Heart left ventricle (tissue), 13 donors: ENCODE measurements around the gene PRPF18.

Source experiments
- POLR2A ChIP-seq, 2 donors: fragments of 450-650 bp; IDR thresholded peaks; one replicate each; pipeline ENCODE4 v1.6.1; 2017; ENCODE audit warnings: antibody characterized with exemption in 2 of 2, mild to moderate bottlenecking in 2 of 2, moderate library complexity in 2 of 2
- TF ChIP-seq, protein P1 (sequence below), 12 donors: fragments of 200-600 bp; sonication (generic) in 4 of 12; IDR thresholded peaks; one replicate each; pipeline versions ENCODE4 v1.5.0 to v1.8.0; 2018 to 2022; ENCODE audit warnings: antibody characterized with exemption in 12 of 12, mild to moderate bottlenecking in 5 of 12
- donor health status: ischemic (EF 13 %, LVEDD 7.1; RV severe dilation, severe dysfunction).
- donor health status: DM: no; HTN: yes; CAD: no.
- donor health status: DM: no; HTN: no; CAD: no.
- donor health status: ischemic (EF 25% LVEDD 6.9; RV normal size, moderate dysfunction).
- donor health status: ischemic (EF 25% LVEDD 5.7; RV mildly dilated, moderate dysfunction).
- donor health status: ischemic (EF 35%, LVEDD 5.7; RV mildly dilated, moderate dysfunction).
- donor health status: nonischemic (EF 11% LVEDD 7.7; RV severe dilation, severe dysfunction).
- donor health status: DM: yes; HTN: yes; CAD: no.
- donor health status: PGD.
- donor health status: ischemic (EF 29% LVEDD 5.4; RV normal size, mild dysfunction).
- donor health status: nonischemic (EF 23%, LVEDD 6.1; RV moderate dilation, normal function).

DNA sequence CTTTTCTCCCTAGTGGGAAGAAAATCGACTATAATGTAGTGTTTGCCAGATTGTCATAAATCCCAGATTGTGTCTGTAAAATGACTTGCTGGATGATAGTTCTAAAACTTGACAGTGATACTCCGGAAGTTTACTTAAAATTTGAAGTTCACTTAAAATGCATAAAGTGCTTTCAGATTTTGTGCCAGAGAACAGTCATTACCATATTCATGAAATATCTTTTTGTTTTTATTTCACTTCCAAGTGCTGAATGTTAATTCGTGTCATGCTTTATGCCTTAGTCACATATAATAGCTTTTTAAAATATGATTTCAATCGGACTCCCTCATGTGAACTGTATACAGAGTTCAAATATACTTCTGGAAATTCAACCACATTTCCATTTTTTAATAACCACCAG, 30.4 kb downstream of the PRPF18 start:
- TF ChIP-seq, protein P1, sequence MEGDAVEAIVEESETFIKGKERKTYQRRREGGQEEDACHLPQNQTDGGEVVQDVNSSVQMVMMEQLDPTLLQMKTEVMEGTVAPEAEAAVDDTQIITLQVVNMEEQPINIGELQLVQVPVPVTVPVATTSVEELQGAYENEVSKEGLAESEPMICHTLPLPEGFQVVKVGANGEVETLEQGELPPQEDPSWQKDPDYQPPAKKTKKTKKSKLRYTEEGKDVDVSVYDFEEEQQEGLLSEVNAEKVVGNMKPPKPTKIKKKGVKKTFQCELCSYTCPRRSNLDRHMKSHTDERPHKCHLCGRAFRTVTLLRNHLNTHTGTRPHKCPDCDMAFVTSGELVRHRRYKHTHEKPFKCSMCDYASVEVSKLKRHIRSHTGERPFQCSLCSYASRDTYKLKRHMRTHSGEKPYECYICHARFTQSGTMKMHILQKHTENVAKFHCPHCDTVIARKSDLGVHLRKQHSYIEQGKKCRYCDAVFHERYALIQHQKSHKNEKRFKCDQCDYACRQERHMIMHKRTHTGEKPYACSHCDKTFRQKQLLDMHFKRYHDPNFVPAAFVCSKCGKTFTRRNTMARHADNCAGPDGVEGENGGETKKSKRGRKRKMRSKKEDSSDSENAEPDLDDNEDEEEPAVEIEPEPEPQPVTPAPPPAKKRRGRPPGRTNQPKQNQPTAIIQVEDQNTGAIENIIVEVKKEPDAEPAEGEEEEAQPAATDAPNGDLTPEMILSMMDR (IDR thresholded peaks at IDR 0.05), result no peak
- no peak for TF ChIP-seq POLR2A (IDR thresholded peaks at IDR 0.05)
